H1 (cell line): ENCODE data around the gene ZNF839. TPM values are rescaled to one million over a fixed set of nuclear protein-coding genes. Genes with fewer than 3 reads are reported as not detected.

Experiments used
- CTCF ChIA-PET: fragments of 300-600 bp; sonication (Branson Sonifier 250); formaldehyde crosslinking; loops from one replicate; lab custom pipeline; 2021; ENCODE audit not compliant: partially characterized antibody; lab: Charles Lee
- POLR2A ChIA-PET: fragments of 300-600 bp; sonication (Branson Sonifier 250); formaldehyde crosslinking; loops from one replicate; lab custom pipeline; 2021; ENCODE audit warnings: inconsistent platforms; ENCODE audit not compliant: partially characterized antibody; lab: Charles Lee
- DNase-seq, 2 experiments: peaks; one replicate each; pipeline versions ENCODE4 v3.0.0 to v3.0.0-alpha.2; 2010 to 2022; ENCODE audit warnings: low spot score in 2 of 2, low read depth in 1 of 2, mixed read lengths in 1 of 2
- FAIRE-seq: peaks from 2 replicates; lab custom pipeline; 2011; peaks lifted over from hg19 to GRCh38; lab: Jason Lieb, UNC
- H2AFZ ChIP-seq: 2 replicates; pipeline ENCODE4 v1.8.1; 2012; ENCODE audit warnings: low read length, inconsistent platforms
- H2AK5ac ChIP-seq: 2 replicates; pipeline ENCODE4 v1.6.1; 2013; ENCODE audit warnings: low read depth, low read length
- H2BK120ac ChIP-seq: replicated peaks from 2 replicates; pipeline ENCODE3; 2013; ENCODE audit warnings: low read depth, low read length, inconsistent platforms
- H2BK12ac ChIP-seq: 2 replicates; pipeline ENCODE4 v1.6.1; 2013; ENCODE audit warnings: low read depth, low read length
- H2BK15ac ChIP-seq: 2 replicates; pipeline ENCODE4 v1.6.1; 2013; ENCODE audit warnings: low read length
- H2BK20ac ChIP-seq: 2 replicates; pipeline ENCODE4 v1.6.1; 2013; ENCODE audit warnings: low read length
- H2BK5ac ChIP-seq: 2 replicates; pipeline ENCODE4 v1.6.1; 2013; ENCODE audit warnings: low read depth, low read length
- H3K14ac ChIP-seq: 2 replicates; pipeline ENCODE4 v1.6.1; 2013; ENCODE audit warnings: inconsistent platforms; ENCODE audit not compliant: insufficient read length
- H3K18ac ChIP-seq: 2 replicates; pipeline ENCODE4 v1.6.1; 2013; ENCODE audit warnings: low read length; ENCODE audit errors: extremely low read depth
- H3K23ac ChIP-seq: 2 replicates; pipeline ENCODE4 v1.6.1; 2013; ENCODE audit warnings: inconsistent platforms; ENCODE audit not compliant: insufficient read length
- H3K23me2 ChIP-seq: 2 replicates; pipeline ENCODE4 v1.6.1; 2013; ENCODE audit warnings: low read depth, low read length
- H3K27ac ChIP-seq: 2 replicates; pipeline ENCODE4 v1.6.1; 2011; ENCODE audit warnings: low read depth, low read length, inconsistent platforms
- H3K27me3 ChIP-seq, 4 experiments: replicated peaks in 1 of 4; 1 replicate in 1 of 4; 2 replicates in 3 of 4; pipeline versions ENCODE4 v1.6.1 to v1.8.1; 2011 to 2013; ENCODE audit warnings: low read length in 3 of 4, mild to moderate bottlenecking in 3 of 4, inconsistent platforms in 2 of 4, mixed read lengths in 2 of 4, moderate library complexity in 1 of 4; ENCODE audit not compliant: control insufficient read depth in 3 of 4, insufficient read depth in 3 of 4; ENCODE audit errors: extremely low read depth in 1 of 4
- H3K36me3 ChIP-seq, 4 experiments: 2 replicates each; pipeline versions ENCODE4 v1.6.1 to v1.8.1; 2011 to 2013; ENCODE audit warnings: mild to moderate bottlenecking in 4 of 4, low read length in 3 of 4, moderate library complexity in 2 of 4, control low read depth in 1 of 4, inconsistent platforms in 1 of 4; ENCODE audit not compliant: insufficient read depth in 4 of 4, control insufficient read depth in 2 of 4
- H3K4ac ChIP-seq: replicated peaks from 2 replicates; pipeline ENCODE3; 2013; ENCODE audit warnings: low read length, low read depth, mixed read lengths, inconsistent platforms; ENCODE audit not compliant: insufficient read length
- H3K4me1 ChIP-seq, 4 experiments: replicated peaks in 1 of 4; 1 replicate in 1 of 4; 2 replicates in 3 of 4; pipeline versions ENCODE4 v1.6.1 to v1.8.1; 2011 to 2013; ENCODE audit warnings: low read length in 3 of 4, inconsistent platforms in 2 of 4, mixed read lengths in 1 of 4; ENCODE audit not compliant: insufficient read depth in 4 of 4, control insufficient read depth in 3 of 4
- H3K4me2 ChIP-seq, 2 experiments: 2 replicates each; pipeline versions ENCODE4 v1.6.1 to v1.8.1; 2011 to 2013; ENCODE audit warnings: low read depth in 2 of 2, low read length in 2 of 2, control low read depth in 1 of 2, inconsistent platforms in 1 of 2, mild to moderate bottlenecking in 1 of 2; ENCODE audit not compliant: insufficient read depth in 1 of 2
- H3K4me3 ChIP-seq, 4 experiments: fragments of 200-600, 300-600 bp in 1 of 4; sonication (generic), shearing (Covaris generic), sonication (Bioruptor Twin) in 1 of 4; 2 replicates each; pipeline versions ENCODE4 v1.5.1 to v1.8.1; 2011 to 2016; ENCODE audit warnings: low read length in 4 of 4, low read depth in 3 of 4, control low read depth in 2 of 4, inconsistent platforms in 2 of 4, mild to moderate bottlenecking in 2 of 4, mixed read lengths in 1 of 4, moderate library complexity in 1 of 4; ENCODE audit not compliant: insufficient read depth in 2 of 4; ENCODE audit errors: extremely low read depth in 1 of 4
- H3K56ac ChIP-seq: replicated peaks from 2 replicates; pipeline ENCODE3; 2013; ENCODE audit warnings: low read depth, mild to moderate bottlenecking, mixed read lengths, low read length, inconsistent platforms; ENCODE audit not compliant: insufficient read length
- H3K79me1 ChIP-seq: 2 replicates; pipeline ENCODE4 v1.6.1; 2013; ENCODE audit warnings: low read depth, low read length, control low read depth
- H3K79me2 ChIP-seq, 2 experiments: 2 replicates each; pipeline versions ENCODE4 v1.6.1 to v1.8.1; 2012 to 2013; ENCODE audit warnings: low read length in 2 of 2, mild to moderate bottlenecking in 2 of 2, inconsistent platforms in 1 of 2; ENCODE audit not compliant: insufficient read depth in 2 of 2, control insufficient read depth in 1 of 2
- H3K9ac ChIP-seq, 4 experiments: replicated peaks in 1 of 4; 1 replicate in 1 of 4; 2 replicates in 3 of 4; pipeline versions ENCODE4 v1.6.1 to v1.8.1; 2011 to 2013; ENCODE audit warnings: low read depth in 3 of 4, low read length in 3 of 4, control low read depth in 2 of 4, mild to moderate bottlenecking in 2 of 4, moderate library complexity in 2 of 4, inconsistent platforms in 1 of 4; ENCODE audit errors: extremely low read depth in 1 of 4
- H3K9me3 ChIP-seq, 2 experiments: 2 replicates each; pipeline versions ENCODE4 v1.6.1 to v1.8.1; 2012 to 2013; ENCODE audit warnings: mild to moderate bottlenecking in 2 of 2, moderate library complexity in 2 of 2, control low read depth in 1 of 2, inconsistent platforms in 1 of 2, low read depth in 1 of 2, low read length in 1 of 2, mixed read lengths in 1 of 2; ENCODE audit not compliant: insufficient read depth in 2 of 2
- H4K20me1 ChIP-seq, 2 experiments: replicated peaks in 1 of 2; 2 replicates each; pipeline versions ENCODE3 to v1.8.1; 2011 to 2013; ENCODE audit warnings: inconsistent platforms in 2 of 2, low read length in 2 of 2, mild to moderate bottlenecking in 1 of 2; ENCODE audit not compliant: insufficient read depth in 2 of 2, control insufficient read depth in 1 of 2
- H4K5ac ChIP-seq: 2 replicates; pipeline ENCODE4 v1.6.1; 2013; ENCODE audit warnings: low read length, low read depth, mixed read lengths, inconsistent platforms; ENCODE audit not compliant: insufficient read length
- H4K8ac ChIP-seq: 2 replicates; pipeline ENCODE4 v1.8.0; 2013; ENCODE audit warnings: mild to moderate bottlenecking, moderate library complexity, low read length, inconsistent platforms; ENCODE audit not compliant: insufficient read depth; ENCODE audit errors: extremely low read depth
- H4K91ac ChIP-seq: replicated peaks from 2 replicates; pipeline ENCODE3; 2013; ENCODE audit warnings: low read length, mixed read lengths, inconsistent platforms; ENCODE audit not compliant: insufficient read length
- BCL11A ChIP-seq, 2 experiments: IDR thresholded peaks; one replicate each; pipeline ENCODE4 v1.6.1; 2011; ENCODE audit warnings: low read depth in 2 of 2, low read length in 2 of 2, mild to moderate bottlenecking in 2 of 2
- CHD1 ChIP-seq: IDR thresholded peaks from 2 replicates; pipeline ENCODE4 v1.6.1; 2012; ENCODE audit warnings: low read depth, low read length, improper control_type of control experiment
- HDAC6 ChIP-seq: IDR thresholded peaks from one replicate; pipeline ENCODE4 v1.7.1; 2012; ENCODE audit warnings: low read depth, mild to moderate bottlenecking, inconsistent platforms, low read length, moderate library complexity
- JUND ChIP-seq: IDR thresholded peaks from 2 replicates; pipeline ENCODE4 v1.6.1; 2011; ENCODE audit warnings: mild to moderate bottlenecking, improper control_type of control experiment, low read length
- NRF1 ChIP-seq: IDR thresholded peaks from 2 replicates; pipeline ENCODE4 v1.6.1; 2011; ENCODE audit warnings: mild to moderate bottlenecking, low read depth, low read length, improper control_type of control experiment
- POLR2AphosphoS5 ChIP-seq: IDR thresholded peaks from 2 replicates; pipeline ENCODE4 v1.6.1; 2011; ENCODE audit warnings: low read depth, low read length
- SIRT6 ChIP-seq: IDR thresholded peaks from one replicate; pipeline ENCODE4 v1.7.1; 2012; ENCODE audit warnings: low read length, inconsistent platforms
- WGBS, 2 experiments: shearing (Covaris generic) in 1 of 2; methylation state at CpG; one replicate each; pipeline versions ENCODE4 v1.1.6 to v1.1.7; 2013 to 2015; ENCODE audit warnings: low lambda C conversion rate in 2 of 2, mixed read lengths in 2 of 2, inconsistent platforms in 1 of 2, low coverage in 1 of 2, missing lambda C conversion rate in 1 of 2; ENCODE audit not compliant: insufficient replicate concordance in 2 of 2, insufficient coverage in 1 of 2, insufficient read length in 1 of 2; ENCODE audit errors: extremely low coverage in 1 of 2, missing lambda C conversion rate in 1 of 2; 5-methylcytosine and 5-hydroxymethylcytosine counted together
- polyA plus RNA-seq, 7 experiments: library from polyadenylated mRNA; depleted of rRNA in 3 of 7; stranded (reverse) in 5 of 7; unstranded in 2 of 7; fragments of >200 nt in 5 of 7; fragments of 200-250 nt in 2 of 7; gene quantifications; 1 replicate in 5 of 7; 2 replicates in 1 of 7; 4 replicates in 1 of 7; pipeline versions ENCODE4 v1.2.1 to v1.2.3, GENCODE V29; 2011 to 2013; ENCODE audit warnings: missing spikeins in 2 of 7, mixed read lengths in 2 of 7
- total RNA-seq: library from RNA; stranded (reverse); fragmentation: NEBNext Ultra II Directional; extraction: Animal tissue kit (Norgen Biotek cat#: 25700); gene quantifications from 2 replicates; pipeline ENCODE4 v1.2.1, GENCODE V29; 2021

The ZNF839 gene
- total and polyA plus RNA-seq, 2 of the 8 experiments (the other 6 are each of a cell fraction or from before 2014, with no cell fraction given) = 8.1 to 9.4 TPM

- no peaks in the 10 kb centered on the region; the same call in 1 of the 2 replicates for H3K79me1 ChIP-seq
- peaks cover 19% of the 10 kb centered on the region for H3K23me2 ChIP-seq
- no peaks in the 10 kb centered on the region; a peak in 1 of 4 replicates for H3K79me2 ChIP-seq
- H3K23ac ChIP-seq = no peak overlapping the region
- FAIRE-seq = no peak
- peak overlapping the region; percentile 81 to 83 for H3K4me2 ChIP-seq
- no peak overlapping the region for H3K14ac ChIP-seq
- no peak overlapping the region for H2BK20ac ChIP-seq
- CTCF ChIA-PET = interaction anchor here (0.6 to 6.8 kb wide), 7 partner anchors 11 to 182 kb away, joined by 3 to 44 read pairs (median 7); partner anchors contain the start of gene MOK
- peak overlapping the region; percentile 58 to 89 (median 79) for H3K4me3 ChIP-seq
- H3K4me1 ChIP-seq = peaks cover 1 to 9% (median 4%) of the 10 kb centered on the region in 4 experiments; a peak in 5 of 7 replicates
- H3K56ac ChIP-seq = no peak overlapping the region
- peaks cover 0 to 14% (median 12%) of the 10 kb centered on the region in 4 experiments; a peak in 5 of 7 replicates for H3K27me3 ChIP-seq
- no peak overlapping the region for H4K5ac ChIP-seq
- H2AK5ac ChIP-seq = no peak overlapping the region
- H3K27ac ChIP-seq = no peak overlapping the region
- DNase-seq = no peak
- peak overlapping the region in 2 of 4 experiments; percentile 57; a peak in 3 of 7 replicates for H3K9ac ChIP-seq
- POLR2A ChIA-PET = interaction anchor here (0.7 to 2.7 kb wide), 8 partner anchors 10 to 238 kb away, joined by 3 to 14 read pairs (median 4); partner anchors contain the start of gene MOK
- H2BK5ac ChIP-seq = no peak overlapping the region
- no peaks in the 10 kb centered on the region for H4K20me1 ChIP-seq
- H3K9me3 ChIP-seq = no peaks in the 10 kb centered on the region
- H4K8ac ChIP-seq = no peak overlapping the region
- no peak overlapping the region for H4K91ac ChIP-seq
- peak overlapping the region; percentile 93 for H2AFZ ChIP-seq
- no peaks in the 10 kb centered on the region for H3K36me3 ChIP-seq
- WGBS, 2 experiments = 14% methylated on average over 9 of the region's 10 CpGs; no CpG with 5 or more reads in 1 of the 2 experiments
- H2BK15ac ChIP-seq = peak overlapping the region; percentile 88; the same call in 1 of the 2 replicates
- no peak overlapping the region for H3K18ac ChIP-seq
- H2BK12ac ChIP-seq = no peak overlapping the region
- no peak overlapping the region for H2BK120ac ChIP-seq
- no peak overlapping the region for H3K4ac ChIP-seq
- TF ChIP-seq SIRT6 (no peak), JUND (no peak), NRF1 (no peak), CHD1 (no peak), POLR2AphosphoS5 (no peak), BCL11A (IDR thresholded peaks at IDR 0.05; ENCODE audit: low read depth in 2 of 2, low read length in 2 of 2) (no peak), HDAC6 (no peak)
Observed at GRCh38 chr14:102316338-102316742, 3.2 kb upstream of the ZNF839 start.
